Activated CD8-positive, alpha-beta memory T cell treated with anti-CD3 and anti-CD28 coated beads, Interleukin-2, amount 50 U/mL, for 1 hour (primary cell): ENCODE results near the gene SLC17A1.
"Not testable (repeated sequence)": the region's sequence is repeated elsewhere in the genome, so short reads cannot be mapped to it uniquely, and the experiment has no call there.

Source experiments
- DNase-seq: peaks from one replicate; pipeline ENCODE4 v3.0.0-alpha.2; 2020; ENCODE audit errors: extremely low read depth

Gene SLC17A1

DNA sequence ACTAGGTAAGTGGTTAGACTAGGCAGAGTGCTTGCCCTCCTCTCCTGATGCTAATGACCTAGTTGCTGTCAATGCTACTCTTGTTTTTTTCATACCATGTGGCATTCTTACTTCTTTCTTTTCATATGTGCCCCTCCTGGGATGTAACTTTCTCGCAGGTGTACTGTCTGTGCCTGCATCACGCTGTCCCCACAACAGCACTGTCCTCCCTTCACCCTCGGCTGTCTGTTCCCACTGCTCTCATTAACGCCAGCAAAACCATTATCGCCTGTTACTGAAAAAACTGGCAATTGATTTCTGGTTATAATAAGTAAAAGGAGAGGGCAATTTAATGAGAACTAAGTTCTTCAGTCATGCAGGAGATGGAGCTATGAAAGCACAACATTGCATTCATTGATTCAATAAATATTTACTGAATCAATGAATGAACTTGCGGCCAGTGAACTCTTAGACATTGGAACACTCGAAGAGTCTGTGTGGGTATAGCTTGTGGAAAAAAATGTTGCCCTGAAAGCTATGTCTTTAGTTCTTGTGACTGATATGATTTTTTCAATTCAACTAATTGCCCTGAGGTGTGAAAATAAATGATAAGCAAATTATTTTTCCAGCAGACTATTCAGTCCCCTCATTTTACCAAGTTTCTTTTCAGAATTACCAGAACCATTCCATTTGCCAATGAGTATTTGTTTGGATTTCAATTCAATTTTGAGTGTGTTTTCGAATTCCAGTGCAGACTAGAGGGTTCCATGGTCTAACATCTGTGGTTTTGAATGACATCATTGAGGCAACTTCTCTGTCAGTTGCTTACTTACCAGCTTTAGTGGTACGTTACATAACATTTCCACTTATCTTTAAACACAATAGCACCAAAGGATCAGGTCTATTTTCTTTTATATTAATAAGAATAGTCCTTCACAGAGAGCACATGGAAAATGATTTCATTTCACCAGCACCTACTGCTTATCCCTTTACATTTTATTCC lies 75.2 kb downstream of the SLC17A1 start:
- DNase-seq = no peak

DNA sequence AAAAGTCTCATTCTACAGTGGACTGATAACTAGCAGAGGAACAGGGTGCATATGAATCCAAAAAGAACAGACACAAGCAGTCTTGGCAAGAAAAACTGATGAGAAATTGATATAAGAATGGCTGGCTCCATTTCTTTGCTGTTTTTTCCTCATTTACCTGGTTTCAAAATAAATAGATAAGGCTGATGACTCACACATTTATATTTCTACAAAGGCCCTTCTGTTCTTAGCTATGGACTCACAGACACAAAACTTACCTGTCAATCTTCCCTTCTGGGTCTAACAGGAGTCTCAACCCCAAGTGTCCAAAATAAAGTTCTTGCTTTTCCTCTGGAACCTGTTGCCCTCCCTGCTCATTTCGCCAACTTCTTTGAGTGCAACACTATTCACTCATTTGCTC lies 76.4 kb downstream of the SLC17A1 start:
- DNase-seq = no peak

DNA sequence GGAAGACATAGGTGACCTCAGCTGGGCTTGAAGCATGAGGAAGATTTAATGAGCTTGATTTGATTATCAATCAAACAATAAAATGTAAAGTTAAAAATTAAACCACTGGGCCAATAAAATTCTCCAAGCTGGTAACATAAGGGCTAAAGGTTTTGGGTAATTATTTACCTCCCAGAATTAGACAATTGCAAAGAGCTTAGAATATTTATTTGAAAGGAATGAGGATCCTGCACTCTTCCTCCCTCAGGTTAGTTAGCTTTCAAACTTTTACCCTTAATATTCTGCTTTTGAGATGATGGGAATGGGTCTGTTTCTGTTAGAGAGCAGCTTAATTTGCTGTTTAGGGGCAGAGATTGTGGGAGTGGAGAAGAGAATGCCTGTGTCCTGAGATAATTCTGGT lies 77.3 kb downstream of the SLC17A1 start, which contains the start of gene SLC17A4:
Gene SLC17A4, plus strand, starts transcription at position 208 of the 400 bp plus-strand sequence. CDS start 7,221 bp downstream, outside the sequence.
- no peak for DNase-seq

DNA sequence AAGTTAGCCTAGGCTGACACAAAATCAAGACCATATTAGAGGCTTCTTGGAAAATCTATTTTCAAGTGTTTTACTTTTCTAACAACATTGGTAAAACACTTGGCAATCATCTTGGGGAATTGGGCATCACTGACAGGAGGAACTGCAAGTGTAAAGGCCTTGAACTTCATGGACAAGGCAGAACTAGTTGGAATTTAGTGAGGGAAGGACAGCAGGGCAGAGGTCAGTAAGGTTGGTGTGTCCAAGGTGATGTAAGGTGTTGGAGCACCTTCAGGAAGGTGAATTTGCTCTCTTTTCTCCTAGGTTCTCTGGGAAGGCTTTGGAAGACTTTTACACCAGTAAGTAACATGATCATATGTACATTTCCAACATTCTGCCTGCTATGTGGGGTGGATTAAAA lies 78.8 kb downstream of the SLC17A1 start:
- DNase-seq = no peak

DNA sequence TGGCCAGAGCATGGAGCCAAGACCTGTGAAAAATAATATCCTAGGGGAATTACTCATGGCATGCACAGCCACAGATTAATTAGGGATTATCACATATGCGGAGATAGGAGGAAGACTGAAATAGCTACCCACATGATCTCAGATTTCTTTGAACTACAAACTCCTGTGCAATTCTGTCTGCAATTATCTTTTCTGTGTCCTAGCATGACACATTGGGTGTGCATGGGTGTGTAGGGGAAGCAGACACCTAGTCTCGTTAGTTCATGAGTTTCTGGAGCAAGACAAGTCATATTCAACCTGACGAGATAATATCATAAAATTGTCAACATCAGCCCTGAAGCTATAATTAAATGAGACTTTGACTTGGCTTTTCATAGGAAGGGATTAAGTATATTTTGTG lies 80.9 kb downstream of the SLC17A1 start:
- no peak for DNase-seq

DNA sequence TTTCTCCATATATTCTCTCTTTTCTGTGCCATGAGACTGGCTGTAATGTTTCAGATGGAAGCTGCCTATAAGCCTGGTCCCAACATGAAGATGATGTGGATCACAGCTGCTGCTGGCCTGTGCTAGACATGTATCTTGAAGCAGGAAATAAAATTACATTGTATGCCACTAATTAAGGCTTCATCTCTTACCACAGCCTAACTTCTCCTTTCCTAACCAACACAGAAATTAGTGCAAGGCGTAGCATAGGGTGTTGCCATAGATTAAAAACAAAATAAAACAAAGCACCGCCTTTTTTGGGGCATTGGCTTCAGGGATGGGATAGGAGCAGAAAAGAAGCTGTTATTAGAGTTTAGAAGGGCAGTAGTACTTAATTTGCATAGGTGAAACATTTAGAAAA lies 82.0 kb downstream of the SLC17A1 start:
- no peak for DNase-seq

DNA sequence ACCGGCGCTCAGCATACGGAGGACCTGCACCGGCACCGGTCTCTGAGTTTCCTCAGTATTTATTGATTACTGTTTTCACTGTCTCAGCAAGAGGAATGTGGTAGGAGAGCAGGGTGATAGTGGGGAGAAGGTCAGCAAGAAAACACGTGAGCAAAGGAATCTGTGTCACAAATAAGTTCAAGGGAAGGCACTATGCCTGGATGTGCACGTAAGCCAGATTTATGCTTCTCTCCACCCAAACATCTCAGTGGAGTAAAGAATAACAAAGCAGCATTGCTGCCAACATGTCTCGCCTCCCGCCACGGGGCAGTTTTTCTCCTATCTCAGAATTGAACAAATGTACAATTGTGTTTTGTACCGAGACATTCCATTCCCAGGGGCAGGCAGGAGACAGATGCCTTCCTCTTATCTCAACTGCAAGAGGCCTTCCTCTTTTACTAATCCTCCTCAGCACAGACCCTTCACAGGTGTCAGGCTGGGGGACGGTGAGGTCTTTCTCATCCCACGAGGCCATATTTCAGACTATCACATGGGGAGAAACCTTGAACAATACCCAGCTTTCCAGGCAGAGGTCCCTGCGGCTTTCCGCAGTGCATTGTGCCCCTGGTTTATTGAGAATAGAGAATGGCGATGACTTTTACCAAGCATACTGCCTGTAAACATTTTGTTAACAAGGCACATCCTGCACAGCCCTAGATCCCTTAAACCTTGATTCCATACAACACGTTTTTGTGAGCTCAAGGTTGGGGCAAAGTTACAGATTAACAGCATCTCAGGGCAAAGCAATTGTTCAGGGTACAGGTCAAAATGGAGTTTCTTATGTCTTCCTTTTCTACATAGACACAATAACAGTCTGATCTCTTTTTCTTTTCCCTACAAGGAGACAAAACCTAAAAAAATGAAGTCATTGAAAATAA lies 83.0 kb downstream of the SLC17A1 start:
- DNase-seq = not testable (repeated sequence)

DNA sequence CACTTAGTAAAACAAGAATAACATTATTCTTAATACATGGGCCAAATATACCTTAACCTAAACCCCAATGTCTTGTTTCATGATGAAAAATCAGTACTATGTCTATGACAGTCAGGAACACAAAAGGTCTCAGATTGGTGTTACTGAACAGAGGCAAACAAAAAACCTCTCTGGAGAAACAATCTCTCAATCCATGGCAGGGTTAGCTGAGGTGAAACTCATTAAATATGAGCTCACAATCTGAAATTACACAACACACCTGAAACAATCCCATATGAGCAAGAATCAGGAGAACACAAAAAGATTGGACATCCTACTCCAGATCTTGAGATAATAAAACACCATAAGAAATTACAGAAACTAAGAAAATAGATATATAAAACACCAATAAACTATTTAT lies 83.8 kb downstream of the SLC17A1 start:
- DNase-seq = no peak

DNA sequence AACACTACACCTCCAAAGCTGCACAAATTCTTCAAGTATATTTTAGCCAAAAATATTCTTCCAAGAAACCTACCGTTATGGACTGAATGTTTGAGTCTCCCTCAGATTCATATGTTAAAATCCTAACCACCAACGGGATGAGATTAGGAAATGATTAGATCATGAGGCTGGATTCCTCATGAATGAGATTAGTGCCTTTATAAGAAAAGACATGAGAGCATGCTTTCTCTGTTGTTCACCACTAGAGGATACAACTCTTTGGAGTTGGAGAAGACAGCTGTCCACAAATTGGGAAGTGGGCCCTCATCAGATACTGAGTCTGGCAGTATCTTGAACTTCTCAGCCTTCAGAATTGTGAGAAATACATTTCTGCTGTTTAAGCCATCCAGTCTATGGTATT lies 84.4 kb downstream of the SLC17A1 start:
- no peak for DNase-seq

DNA sequence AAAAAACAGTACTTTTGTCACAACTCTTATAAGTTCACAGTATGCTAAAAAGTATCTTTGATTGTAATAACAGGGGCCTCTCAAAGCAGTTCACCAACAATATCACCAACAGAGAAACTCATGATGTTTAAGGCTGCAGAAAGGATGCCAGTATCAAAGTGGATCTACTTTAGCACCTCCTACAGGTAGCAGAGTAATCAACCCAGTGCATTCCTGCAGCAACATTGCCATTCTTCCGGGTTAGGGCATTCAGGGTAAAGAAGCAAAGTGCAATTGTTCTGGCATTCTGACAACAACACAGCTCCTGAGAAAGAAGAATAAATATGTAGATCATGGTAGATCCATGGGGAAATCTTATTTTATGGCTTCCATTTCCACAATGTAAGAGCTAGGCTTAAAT lies 84.9 kb downstream of the SLC17A1 start:
- DNase-seq = no peak

DNA sequence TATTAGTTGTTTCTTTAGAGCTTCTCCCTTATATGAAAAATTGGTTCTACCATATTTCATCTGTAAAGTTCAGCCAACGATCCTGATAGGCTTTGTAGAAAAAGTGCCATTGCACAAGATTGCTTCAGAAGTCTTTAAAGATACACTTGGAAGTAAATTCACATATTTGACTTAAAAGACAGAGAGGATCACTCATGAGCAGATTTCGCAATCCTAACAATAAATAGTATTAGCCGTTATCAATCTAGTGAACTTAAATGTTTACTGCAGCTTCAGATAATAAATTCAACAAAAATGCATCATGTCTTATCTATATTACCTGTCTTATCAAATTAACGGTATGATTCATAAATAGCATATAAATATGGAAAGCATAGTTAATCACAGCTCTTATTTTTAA lies 86.0 kb downstream of the SLC17A1 start:
- no peak for DNase-seq

DNA sequence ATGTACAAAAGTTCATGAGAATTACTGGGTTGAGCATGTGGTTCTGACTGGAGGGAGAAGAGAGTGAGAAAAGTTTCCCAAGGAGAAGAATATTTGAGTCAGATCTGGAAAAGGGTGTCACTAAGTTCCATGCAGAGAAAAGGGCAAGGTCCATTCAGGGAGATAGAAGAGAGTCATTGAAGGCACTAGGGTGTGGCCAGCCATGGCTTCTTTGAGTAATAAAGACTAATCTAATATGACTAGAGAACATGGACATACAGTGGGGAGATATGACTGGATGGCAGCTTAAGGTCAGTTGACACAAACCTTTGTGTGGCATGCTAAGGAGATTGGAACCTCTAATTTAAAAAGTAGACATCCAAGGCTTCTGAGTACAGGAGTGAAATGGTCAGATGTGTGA lies 88.0 kb downstream of the SLC17A1 start:
- no peak for DNase-seq

DNA sequence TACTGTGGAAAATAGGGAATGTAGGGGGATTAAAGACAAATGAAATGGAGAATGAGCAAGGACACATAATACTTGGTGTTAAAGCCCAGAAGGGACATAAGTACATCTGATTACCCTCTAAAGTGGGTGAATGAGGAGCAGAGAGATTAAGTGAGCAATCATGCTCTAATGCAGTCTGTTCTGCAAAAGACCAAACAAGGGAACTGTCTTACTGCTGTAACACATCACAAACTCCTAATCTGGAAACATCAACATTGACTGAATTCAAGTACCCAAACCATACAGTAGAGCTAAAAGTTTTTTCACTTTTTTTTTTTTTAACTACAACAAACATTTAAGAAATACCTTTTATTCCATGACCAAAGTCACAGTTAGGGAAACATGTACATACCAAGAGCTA lies 96.6 kb downstream of the SLC17A1 start:
- DNase-seq = no peak
